ENCODE results near the gene LGR6.

The LGR6 gene

GRCh38 chr1:202291961-202292712, 98.5 kb downstream of the LGR6 start:
- no peak for TF ChIP-seq CTCF (IDR thresholded peaks at IDR 0.05; ENCODE audit: poor library complexity, severe bottlenecking)
- Histone ChIP-seq H3K27me3 (ENCODE audit: insufficient read depth, poor library complexity, severe bottlenecking) (no peaks in the 10 kb centered on the region), H3K4me3 (ENCODE audit: severe bottlenecking) (no peak overlapping the region), H3K9me3 (ENCODE audit: severe bottlenecking) (no peaks in the 10 kb centered on the region), H3K27ac (ENCODE audit: poor library complexity, severe bottlenecking) (peak overlapping the region; percentile 60), H3K4me1 (ENCODE audit: insufficient read depth, poor library complexity, severe bottlenecking) (peaks cover 22% of the 10 kb centered on the region), H3K36me3 (ENCODE audit: low read depth) (no peaks in the 10 kb centered on the region)
- ATAC-seq (ENCODE audit: low read depth) (peak; percentile 87), DNase-seq (ENCODE audit: low spot score) (no peak)

DNA sequence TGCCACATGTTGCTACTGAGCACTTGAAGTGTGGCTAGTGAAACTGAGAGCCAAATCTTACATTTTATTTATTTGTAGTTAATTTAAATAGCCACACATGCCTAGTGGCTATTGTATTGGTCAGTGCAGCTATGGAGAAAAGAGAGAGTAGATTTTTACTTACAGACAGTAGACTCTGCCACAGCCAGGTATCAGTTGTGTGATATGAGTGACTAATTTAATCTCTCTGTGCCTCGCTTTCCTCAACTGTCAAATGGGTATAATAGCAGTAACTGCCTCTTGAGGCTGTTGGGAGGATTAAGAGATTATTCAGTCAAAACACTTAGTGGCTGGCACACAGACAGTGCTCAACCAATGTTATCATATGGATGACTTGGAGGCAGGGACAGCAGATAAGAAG, 99.2 kb downstream of the LGR6 start:
- H3K4me1 ChIP-seq (ENCODE audit: insufficient read depth, poor library complexity, severe bottlenecking) = peaks cover 22% of the 10 kb centered on the region
- ATAC-seq (ENCODE audit: low read depth) = no peak

DNA sequence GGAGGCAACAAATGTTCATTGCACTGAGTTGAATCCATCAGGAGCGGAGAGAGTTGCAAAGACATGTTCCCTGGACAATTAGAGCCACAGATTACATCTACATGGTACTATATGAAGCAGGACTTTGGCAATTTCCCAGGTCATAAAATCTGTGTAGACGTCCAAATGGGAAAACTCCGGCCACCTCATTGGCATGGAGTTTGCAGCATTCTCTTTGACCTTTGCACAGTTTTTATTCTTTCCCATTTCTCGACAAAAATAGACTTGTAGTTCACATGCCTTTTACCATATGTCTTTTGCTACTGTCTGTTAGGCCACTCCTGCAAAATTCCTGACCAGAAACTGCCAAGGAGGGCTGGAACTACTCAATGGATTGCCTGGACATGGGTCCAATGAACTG, 100.0 kb downstream of the LGR6 start:
- no peak for TF ChIP-seq CTCF (IDR thresholded peaks at IDR 0.05; ENCODE audit: poor library complexity, severe bottlenecking)
- no peaks in the 10 kb centered on the region for H3K36me3 ChIP-seq (ENCODE audit: low read depth)
- ATAC-seq (ENCODE audit: low read depth) (no peak), DNase-seq (ENCODE audit: low spot score) (no peak)
- peaks cover 22% of the 10 kb centered on the region for H3K4me1 ChIP-seq (ENCODE audit: insufficient read depth, poor library complexity, severe bottlenecking)
- no peaks in the 10 kb centered on the region for H3K27me3 ChIP-seq (ENCODE audit: insufficient read depth, poor library complexity, severe bottlenecking)
- no peaks in the 10 kb centered on the region for H3K9me3 ChIP-seq (ENCODE audit: severe bottlenecking)
- H3K4me3 ChIP-seq (ENCODE audit: severe bottlenecking) = no peak overlapping the region
- peak overlapping the region; percentile 60 for H3K27ac ChIP-seq (ENCODE audit: poor library complexity, severe bottlenecking)

More for the DNA sequence above, 99.2 kb downstream of the LGR6 start:
- Histone ChIP-seq H3K27me3 (ENCODE audit: insufficient read depth, poor library complexity, severe bottlenecking) (no peaks in the 10 kb centered on the region), H3K27ac (ENCODE audit: poor library complexity, severe bottlenecking) (peak overlapping the region; percentile 60), H3K36me3 (ENCODE audit: low read depth) (no peaks in the 10 kb centered on the region), H3K4me3 (ENCODE audit: severe bottlenecking) (no peak overlapping the region), H3K9me3 (ENCODE audit: severe bottlenecking) (no peaks in the 10 kb centered on the region)
- TF ChIP-seq CTCF (IDR thresholded peaks at IDR 0.05; ENCODE audit: poor library complexity, severe bottlenecking) = no peak
- DNase-seq (ENCODE audit: low spot score) = no peak

GRCh38 chr1:202302166-202302565, 108.6 kb downstream of the LGR6 start:
- H3K36me3 ChIP-seq (ENCODE audit: low read depth) = no peaks in the 10 kb centered on the region
- H3K9me3 ChIP-seq (ENCODE audit: severe bottlenecking) = no peaks in the 10 kb centered on the region
- ATAC-seq (ENCODE audit: low read depth) (no peak), DNase-seq (ENCODE audit: low spot score) (no peak)
- TF ChIP-seq CTCF (IDR thresholded peaks at IDR 0.05; ENCODE audit: poor library complexity, severe bottlenecking) = no peak
- H3K27ac ChIP-seq (ENCODE audit: poor library complexity, severe bottlenecking) = no peak overlapping the region
- H3K4me1 ChIP-seq (ENCODE audit: insufficient read depth, poor library complexity, severe bottlenecking) = no peaks in the 10 kb centered on the region
- no peak overlapping the region for H3K4me3 ChIP-seq (ENCODE audit: severe bottlenecking)
- H3K27me3 ChIP-seq (ENCODE audit: insufficient read depth, poor library complexity, severe bottlenecking) = no peaks in the 10 kb centered on the region

DNA sequence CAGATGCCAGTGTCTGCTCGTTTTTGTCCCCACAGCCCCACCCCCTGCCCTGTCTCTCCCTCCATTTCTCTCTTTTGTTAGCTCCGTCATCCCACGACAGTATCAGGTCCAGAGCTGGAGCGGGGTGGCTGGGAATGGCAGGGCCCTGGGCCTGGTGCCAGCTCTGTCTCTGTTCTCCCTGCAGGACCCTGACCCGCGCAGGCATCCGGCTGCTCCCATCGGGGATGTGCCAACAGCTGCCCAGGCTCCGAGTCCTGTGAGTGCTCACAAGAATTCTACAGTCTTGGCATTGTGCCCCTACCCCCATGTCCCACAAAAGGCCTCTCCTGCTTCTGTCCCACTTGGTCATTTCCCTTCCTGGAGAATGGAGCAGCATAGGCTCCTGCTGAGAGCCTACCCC, 110.8 kb downstream of the LGR6 start:
- DNase-seq (ENCODE audit: low spot score) = no peak
- H3K27me3 ChIP-seq (ENCODE audit: insufficient read depth, poor library complexity, severe bottlenecking) = no peaks in the 10 kb centered on the region

More for the DNA sequence above, 110.8 kb downstream of the LGR6 start:
- no peak for TF ChIP-seq CTCF (IDR thresholded peaks at IDR 0.05; ENCODE audit: poor library complexity, severe bottlenecking)
- no peak overlapping the region for H3K4me3 ChIP-seq (ENCODE audit: severe bottlenecking)
- H3K9me3 ChIP-seq (ENCODE audit: severe bottlenecking) = no peaks in the 10 kb centered on the region
- ATAC-seq (ENCODE audit: low read depth) = no peak
- no peak overlapping the region for H3K27ac ChIP-seq (ENCODE audit: poor library complexity, severe bottlenecking)
- no peaks in the 10 kb centered on the region for H3K36me3 ChIP-seq (ENCODE audit: low read depth)
- H3K4me1 ChIP-seq (ENCODE audit: insufficient read depth, poor library complexity, severe bottlenecking) = no peaks in the 10 kb centered on the region

All from RWPE2 (cell line).